GM18868 (cell line): ENCODE results near the gene FIG4.
"Not testable (repeated sequence)": the region's sequence is repeated elsewhere in the genome, so short reads cannot be mapped to it uniquely, and the experiment has no call there.

Experiments used
- ATAC-seq: cut with Tn5 transposase; IDR thresholded peaks from one replicate; pipeline ENCODE4 v1.9.1; 2021; ENCODE audit warnings: mild to moderate bottlenecking, moderate library complexity; ENCODE audit not compliant: unreplicated experiment

FIG4 gene

DNA sequence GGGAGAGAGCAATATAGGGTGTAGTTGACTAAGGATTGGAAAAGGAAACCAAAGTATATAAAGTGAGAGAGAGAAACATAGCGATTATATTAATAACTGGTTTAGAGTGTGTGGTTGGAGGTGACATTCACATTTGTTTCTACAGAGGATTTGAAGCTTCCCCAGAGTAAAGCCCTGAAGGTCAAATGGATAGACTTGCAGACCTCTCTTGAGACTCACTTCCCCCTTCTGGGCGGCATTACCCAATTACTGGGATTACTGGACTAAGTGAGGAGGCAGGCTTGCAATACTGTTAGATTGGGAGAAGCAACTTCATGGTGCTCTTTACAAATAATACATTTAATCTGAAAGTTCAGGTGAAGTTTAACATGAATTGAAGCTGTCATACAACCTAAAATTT lies 10.7 kb downstream of the FIG4 start:
- ATAC-seq: no peak

DNA sequence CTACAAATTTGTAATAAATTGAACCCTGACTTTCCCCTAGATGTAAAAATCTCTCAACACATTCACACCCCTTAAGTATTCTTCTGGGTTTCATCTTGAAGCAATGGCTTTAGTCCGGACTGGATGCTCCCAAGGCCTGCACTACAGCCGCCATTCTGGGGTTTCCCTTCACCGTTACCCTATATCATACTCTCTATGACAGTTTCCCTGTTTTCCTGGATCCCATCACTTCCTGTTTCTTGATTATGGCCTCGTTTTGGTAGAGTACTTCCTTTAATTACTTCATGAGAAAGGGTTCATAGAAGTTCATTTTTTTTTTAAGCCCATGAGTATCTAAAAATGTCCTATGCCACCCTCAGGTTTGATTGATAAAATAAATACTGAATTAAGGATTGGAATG lies 11.7 kb downstream of the FIG4 start:
- ATAC-seq: no peak

DNA sequence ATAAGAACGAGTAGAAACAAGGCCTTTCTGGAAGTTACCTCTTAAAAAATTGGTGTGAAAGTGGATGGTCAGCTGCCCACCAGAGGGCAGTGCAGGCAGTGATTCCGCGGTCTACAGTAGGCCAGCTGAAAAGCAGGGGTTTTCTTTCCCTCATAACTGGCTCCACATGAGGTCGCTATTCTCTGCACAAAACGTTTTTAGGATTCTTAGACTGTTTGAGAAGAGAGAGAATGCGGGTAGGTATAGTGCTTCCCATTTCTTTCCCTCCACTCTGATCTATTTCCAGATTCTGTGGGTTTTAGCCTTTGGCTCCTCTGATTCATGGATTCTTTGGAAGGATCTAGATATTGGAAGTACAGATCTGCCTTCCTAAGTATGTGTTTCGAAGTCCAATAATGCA lies 14.2 kb downstream of the FIG4 start:
- ATAC-seq: peak; percentile 95

DNA sequence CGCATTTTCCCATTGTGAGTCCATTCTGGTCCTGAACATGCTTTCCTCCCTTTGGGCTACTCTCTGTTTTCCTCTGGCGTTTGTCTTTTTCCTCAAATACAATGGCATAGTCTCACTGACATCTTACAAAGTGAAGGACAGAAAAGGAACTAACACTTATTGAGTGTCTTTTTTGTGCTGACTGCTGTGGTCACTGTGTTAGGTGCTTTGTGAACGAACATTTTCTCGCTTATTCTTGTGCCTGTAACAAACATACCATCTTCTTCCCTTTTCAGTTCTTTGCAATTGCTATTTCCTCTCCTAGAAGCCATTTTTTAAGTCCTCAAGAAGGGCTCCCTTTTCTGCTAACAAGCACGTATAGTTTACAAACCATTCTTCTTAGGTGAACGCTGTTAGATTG lies 15.4 kb downstream of the FIG4 start:
- ATAC-seq: no peak

DNA sequence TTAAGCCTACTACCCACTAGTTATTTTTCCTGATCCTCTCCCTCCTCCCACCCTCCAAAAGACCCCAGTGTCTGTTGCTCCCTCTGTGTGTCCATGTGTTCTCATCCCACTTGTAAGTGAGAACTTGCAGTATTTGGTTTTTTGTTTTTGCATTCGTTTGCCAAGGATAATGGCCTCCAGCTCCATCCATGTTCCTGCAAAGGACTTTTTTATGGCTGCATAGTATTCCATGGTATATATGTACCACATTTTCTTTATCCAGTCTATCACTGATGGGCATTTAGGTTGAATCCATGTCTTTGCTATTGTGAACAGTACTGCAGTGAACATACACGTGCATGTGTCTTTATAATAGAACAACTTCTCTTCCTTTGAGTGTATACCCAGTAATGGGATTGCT lies 17.0 kb downstream of the FIG4 start:
- ATAC-seq: not testable (repeated sequence)

DNA sequence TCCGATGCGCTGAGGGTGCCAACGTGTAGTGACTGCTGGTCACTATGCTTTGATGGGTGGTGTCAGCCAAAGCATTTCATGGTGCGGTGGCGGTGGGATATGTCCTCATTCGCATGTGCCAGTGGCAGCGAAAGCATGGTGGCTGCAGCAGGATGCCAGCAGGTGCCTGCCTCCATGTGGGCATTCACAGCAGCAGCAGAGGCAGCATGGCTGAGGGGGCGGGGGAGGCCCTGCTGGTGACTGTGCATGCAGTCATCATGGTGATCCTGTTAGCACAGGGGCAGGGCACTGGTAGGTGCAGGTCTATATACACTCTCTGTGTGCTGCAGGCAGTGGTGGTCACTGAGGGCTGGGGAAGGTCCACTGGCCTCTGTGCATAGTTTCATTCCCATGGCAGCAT lies 22.0 kb downstream of the FIG4 start:
- no peak for ATAC-seq

GRCh38 chr6:109714166-109714565 lies 23.1 kb downstream of the FIG4 start:
- ATAC-seq: no peak

GRCh38 chr6:109714611-109715010 lies 23.5 kb downstream of the FIG4 start:
- ATAC-seq: no peak

- ATAC-seq: no peak
Observed at GRCh38 chr6:109715616-109716015, 24.5 kb downstream of the FIG4 start.

- no peak for ATAC-seq
Observed at GRCh38 chr6:109717971-109718370, 26.9 kb downstream of the FIG4 start.

DNA sequence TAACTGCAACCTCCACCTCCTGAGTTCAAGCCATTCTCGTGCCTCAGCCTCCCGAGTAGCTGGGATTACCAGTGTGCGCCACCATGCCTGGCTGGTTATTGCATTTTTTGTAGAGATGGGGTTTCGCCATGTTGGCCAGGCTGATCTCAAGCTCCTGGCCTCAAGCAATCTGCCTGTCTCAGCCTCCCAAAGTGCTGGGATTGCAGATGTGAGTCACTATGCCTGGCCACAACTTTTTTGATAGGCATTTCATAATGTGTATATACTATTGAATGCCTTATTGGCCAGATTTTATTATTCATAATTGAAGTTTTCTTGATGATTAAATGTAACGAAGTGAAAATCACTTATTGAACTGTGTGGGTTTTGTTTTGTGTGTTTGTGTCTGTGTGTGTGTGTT lies 27.9 kb downstream of the FIG4 start:
- ATAC-seq: no peak

DNA sequence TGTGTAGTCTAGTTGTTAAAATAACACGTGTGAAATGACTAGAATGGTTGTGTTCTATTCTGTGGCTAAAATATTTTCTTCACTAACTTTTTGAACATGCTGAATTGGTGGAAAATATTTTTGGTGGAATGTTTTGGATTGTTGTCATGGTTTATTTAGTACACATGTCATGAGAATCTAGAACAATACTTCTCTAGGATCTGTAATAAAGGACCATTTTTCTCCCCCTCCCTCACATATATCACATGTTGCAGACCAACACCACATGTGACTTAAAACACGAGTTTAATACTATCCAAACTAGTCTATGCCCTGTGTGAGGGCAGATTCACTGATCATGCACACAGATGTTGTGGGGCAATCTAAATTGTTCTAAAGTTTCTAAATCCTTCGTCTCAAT lies 29.2 kb downstream of the FIG4 start:
- no peak for ATAC-seq

- ATAC-seq: no peak
Observed at GRCh38 chr6:109722011-109722410, 30.9 kb downstream of the FIG4 start.

- no peak for ATAC-seq
Observed at GRCh38 chr6:109722564-109723254, 31.6 kb downstream of the FIG4 start.

DNA sequence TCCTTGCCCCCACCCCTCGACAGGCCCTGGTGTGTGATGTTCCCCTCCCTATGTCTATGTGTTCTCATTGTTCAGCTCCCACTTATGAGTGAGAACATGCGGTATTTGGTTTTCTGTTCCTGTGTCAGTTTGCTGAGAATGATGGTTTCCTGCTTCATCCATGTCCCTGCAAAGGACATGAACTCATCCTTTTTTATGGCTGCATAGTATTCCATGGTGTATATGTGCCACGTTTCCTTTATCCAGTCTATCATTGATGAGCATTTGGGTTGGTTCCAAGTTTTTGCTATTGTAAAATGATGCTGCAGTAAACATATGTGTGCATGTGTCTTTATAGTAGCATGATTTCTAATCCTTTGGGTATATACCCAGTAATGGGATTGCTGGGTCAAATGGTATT lies 34.2 kb downstream of the FIG4 start:
- ATAC-seq: not testable (repeated sequence)

GRCh38 chr6:109736273-109737025 lies 45.4 kb downstream of the FIG4 start:
- no peak for ATAC-seq

- no peak for ATAC-seq
Observed at GRCh38 chr6:109738255-109738654, 47.2 kb downstream of the FIG4 start.

DNA sequence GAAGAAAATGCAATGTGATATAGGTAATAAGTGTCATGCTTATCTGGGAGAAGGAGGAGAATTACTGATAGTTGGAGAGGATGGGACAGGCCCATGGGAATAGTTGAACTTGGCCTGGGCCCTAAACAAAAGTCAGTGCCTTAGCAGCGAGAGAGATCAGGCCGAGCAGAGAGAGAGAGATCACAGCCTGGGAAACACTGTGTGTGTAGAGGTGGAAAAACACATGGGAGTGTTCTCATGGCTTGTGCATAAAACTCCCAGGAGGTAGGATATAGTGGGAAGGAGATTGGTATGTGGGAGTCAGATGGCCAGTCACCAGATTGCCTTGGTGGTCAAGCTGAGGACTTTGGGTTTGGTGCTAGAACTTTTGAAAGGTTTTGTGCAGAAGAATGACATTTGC lies 47.6 kb downstream of the FIG4 start:
- no peak for ATAC-seq

- no peak for ATAC-seq
Observed at GRCh38 chr6:109739686-109740085, 48.6 kb downstream of the FIG4 start.

DNA sequence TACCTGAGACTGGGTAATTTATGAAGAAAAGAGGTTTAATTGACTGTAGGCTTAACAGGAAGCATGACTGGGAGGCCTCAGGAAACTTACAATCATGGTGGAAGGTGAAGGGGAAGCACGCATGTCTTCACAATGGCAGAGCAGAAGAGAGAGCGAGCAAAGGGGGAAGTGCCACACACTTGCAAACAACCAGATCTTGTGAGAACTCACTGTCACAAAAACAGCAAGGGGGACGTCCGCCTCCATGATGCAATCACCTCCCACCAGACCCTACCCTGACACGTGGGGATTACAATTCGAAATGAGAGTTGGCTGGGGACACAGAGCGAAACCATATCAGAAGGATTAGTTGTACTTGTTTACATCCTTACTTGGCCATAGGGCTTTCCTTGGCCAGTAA lies 49.7 kb downstream of the FIG4 start:
- ATAC-seq: no peak

DNA sequence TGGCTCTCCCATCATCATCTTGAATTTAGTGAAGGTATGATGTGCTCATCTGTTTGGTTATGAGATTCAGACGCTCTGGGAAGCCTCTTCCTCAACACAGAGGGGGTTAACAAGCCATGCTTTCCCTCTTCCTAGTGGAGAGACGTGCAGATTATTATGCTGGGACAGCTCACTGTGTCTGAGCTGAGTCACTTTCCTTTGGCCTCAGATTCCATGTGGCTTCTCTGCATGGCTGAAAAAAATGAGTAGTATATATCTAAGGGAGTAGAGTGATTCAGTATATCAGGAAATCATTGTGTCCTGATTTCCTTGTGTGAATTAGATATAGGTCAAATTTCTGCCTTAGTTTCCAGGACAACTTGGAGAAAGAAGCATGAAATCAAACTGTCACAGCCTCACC lies 52.6 kb downstream of the FIG4 start:
- ATAC-seq: no peak

DNA sequence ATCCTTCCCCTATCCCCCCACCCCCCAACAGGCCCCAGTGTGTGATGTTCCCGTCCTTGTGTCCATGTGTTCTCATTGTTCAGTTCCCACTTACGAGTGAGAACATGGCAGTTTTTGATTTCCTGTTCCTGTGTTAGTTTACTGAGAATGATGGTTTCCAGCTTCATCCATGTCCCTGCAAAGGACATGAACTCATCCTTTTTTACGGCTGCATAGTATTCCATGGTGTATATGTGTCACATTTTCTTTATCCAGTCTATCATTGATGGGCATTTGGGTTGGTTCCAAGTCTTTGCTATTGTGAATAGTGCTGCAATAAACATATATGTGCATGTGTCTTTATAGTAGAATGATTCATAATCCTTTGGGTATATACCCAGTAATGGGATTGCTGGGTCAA lies 53.7 kb downstream of the FIG4 start:
- ATAC-seq: not testable (repeated sequence)

GRCh38 chr6:109747221-109747620 lies 56.1 kb downstream of the FIG4 start:
- no peak for ATAC-seq
